DOHH2 (cell line): ENCODE measurements around the gene LRRC1.

ENCODE experiments used
- H3F3A ChIP-seq: fragments of 200-600 bp; sonication (generic), shearing (Covaris generic); 2 replicates; pipeline ENCODE4 v1.6.0; 2016; ENCODE audit warnings: antibody characterized with exemption, mild to moderate bottlenecking; ENCODE audit not compliant: control insufficient read depth, insufficient read depth
- H3K27ac ChIP-seq: fragments of 200-600 bp; sonication (generic); 2 replicates; pipeline ENCODE4 v1.5.1; 2014; ENCODE audit warnings: low read depth, mild to moderate bottlenecking, low read length, moderate library complexity
- H3K27me3 ChIP-seq: fragments of 200-600 bp; sonication (generic); 2 replicates; pipeline ENCODE4 v1.6.1; 2014; ENCODE audit warnings: mild to moderate bottlenecking, low read length, mixed read lengths; ENCODE audit not compliant: control insufficient read depth
- H3K36me3 ChIP-seq: fragments of 200-600 bp; sonication (generic); 2 replicates; pipeline ENCODE4 v1.6.1; 2014; ENCODE audit warnings: mild to moderate bottlenecking, low read length, moderate library complexity, mixed read lengths; ENCODE audit not compliant: control insufficient read depth
- H3K4me1 ChIP-seq: fragments of 200-600 bp; sonication (generic); 2 replicates; pipeline ENCODE4 v1.6.1; 2014; ENCODE audit warnings: mild to moderate bottlenecking, low read length, mixed read lengths; ENCODE audit not compliant: control insufficient read depth
- H3K4me2 ChIP-seq: fragments of 200-600 bp; sonication (generic); 2 replicates; pipeline ENCODE4 v1.6.0; 2014; ENCODE audit warnings: mild to moderate bottlenecking, low read length, moderate library complexity
- H3K4me3 ChIP-seq: fragments of 200-600 bp; sonication (generic); 2 replicates; pipeline ENCODE4 v1.5.1; 2014; ENCODE audit warnings: mild to moderate bottlenecking, low read length, mixed read lengths
- H3K79me2 ChIP-seq: fragments of 200-600 bp; sonication (generic); 2 replicates; pipeline ENCODE4 v1.6.1; 2014; ENCODE audit warnings: mild to moderate bottlenecking, low read length, mixed read lengths; ENCODE audit not compliant: control insufficient read depth
- H3K9me2 ChIP-seq: fragments of 200-600 bp; sonication (generic); replicated peaks from 2 replicates; pipeline ENCODE4 v1.6.1; 2014; ENCODE audit warnings: mild to moderate bottlenecking, low read length, mixed read lengths; ENCODE audit not compliant: control insufficient read depth
- H3K9me3 ChIP-seq: fragments of 200-600 bp; sonication (generic); 2 replicates; pipeline ENCODE4 v1.6.1; 2014; ENCODE audit warnings: antibody characterized with exemption, low read length, mixed read lengths; ENCODE audit not compliant: control insufficient read depth, insufficient read depth
- H4K20me1 ChIP-seq: fragments of 200-600 bp; sonication (generic); 2 replicates; pipeline ENCODE4 v1.6.0; 2014; ENCODE audit warnings: low read depth, mild to moderate bottlenecking, antibody characterized with exemption, low read length, moderate library complexity; ENCODE audit not compliant: control insufficient read depth, insufficient read depth
- EZH2phosphoT487 ChIP-seq: fragments of 200-600 bp; sonication (generic); IDR thresholded peaks from 2 replicates; pipeline ENCODE4 v1.6.1; 2017; ENCODE audit warnings: borderline replicate concordance, mild to moderate bottlenecking, antibody characterized with exemption, low read length, moderate library complexity, mixed read lengths
- TF ChIP-seq, protein P1 (sequence below): fragments of 200-600 bp; sonication (generic); IDR thresholded peaks from one replicate; pipeline ENCODE4 v1.5.1; 2014; ENCODE audit warnings: antibody characterized with exemption, mild to moderate bottlenecking, low read depth, low read length; ENCODE audit not compliant: poor library complexity, severe bottlenecking

LRRC1 gene

DNA sequence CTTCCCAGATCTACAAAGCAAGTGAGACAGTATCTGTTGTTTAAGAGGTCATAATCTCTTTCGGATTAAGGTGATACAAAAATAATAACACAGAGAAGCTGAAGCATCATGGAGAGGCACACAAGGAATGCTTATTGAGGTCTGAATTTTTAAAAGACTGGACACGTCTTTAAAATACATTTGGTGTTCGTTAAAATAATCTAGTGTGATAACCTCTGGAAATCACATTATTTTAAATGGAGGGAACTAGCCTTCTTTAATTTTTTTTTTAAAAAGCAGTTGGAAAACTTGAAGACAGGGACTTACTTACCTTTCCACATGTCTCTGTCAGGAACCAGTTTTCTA lies 1.9 kb upstream of the LRRC1 start:
- Histone ChIP-seq H4K20me1 (no peaks in the 10 kb centered on the region), H3K27me3 (peaks cover 16% of the 10 kb centered on the region), H3F3A (no peaks in the 10 kb centered on the region), H3K4me3 (peak overlapping the region; percentile 79), H3K4me1 (peaks cover 21% of the 10 kb centered on the region), H3K36me3 (no peaks in the 10 kb centered on the region), H3K9me3 (0 out of 2 replicates have a peak, but pooled peaks cover 5% of the 10 kb centered on the region), H3K9me2 (no peaks in the 10 kb centered on the region), H3K79me2 (peaks cover 15% of the 10 kb centered on the region), H3K27ac (no peak overlapping the region), H3K4me2 (peak overlapping the region; percentile 89)
- no peak for TF ChIP-seq EZH2phosphoT487
- TF ChIP-seq, protein P1, sequence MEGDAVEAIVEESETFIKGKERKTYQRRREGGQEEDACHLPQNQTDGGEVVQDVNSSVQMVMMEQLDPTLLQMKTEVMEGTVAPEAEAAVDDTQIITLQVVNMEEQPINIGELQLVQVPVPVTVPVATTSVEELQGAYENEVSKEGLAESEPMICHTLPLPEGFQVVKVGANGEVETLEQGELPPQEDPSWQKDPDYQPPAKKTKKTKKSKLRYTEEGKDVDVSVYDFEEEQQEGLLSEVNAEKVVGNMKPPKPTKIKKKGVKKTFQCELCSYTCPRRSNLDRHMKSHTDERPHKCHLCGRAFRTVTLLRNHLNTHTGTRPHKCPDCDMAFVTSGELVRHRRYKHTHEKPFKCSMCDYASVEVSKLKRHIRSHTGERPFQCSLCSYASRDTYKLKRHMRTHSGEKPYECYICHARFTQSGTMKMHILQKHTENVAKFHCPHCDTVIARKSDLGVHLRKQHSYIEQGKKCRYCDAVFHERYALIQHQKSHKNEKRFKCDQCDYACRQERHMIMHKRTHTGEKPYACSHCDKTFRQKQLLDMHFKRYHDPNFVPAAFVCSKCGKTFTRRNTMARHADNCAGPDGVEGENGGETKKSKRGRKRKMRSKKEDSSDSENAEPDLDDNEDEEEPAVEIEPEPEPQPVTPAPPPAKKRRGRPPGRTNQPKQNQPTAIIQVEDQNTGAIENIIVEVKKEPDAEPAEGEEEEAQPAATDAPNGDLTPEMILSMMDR: no peak

DNA sequence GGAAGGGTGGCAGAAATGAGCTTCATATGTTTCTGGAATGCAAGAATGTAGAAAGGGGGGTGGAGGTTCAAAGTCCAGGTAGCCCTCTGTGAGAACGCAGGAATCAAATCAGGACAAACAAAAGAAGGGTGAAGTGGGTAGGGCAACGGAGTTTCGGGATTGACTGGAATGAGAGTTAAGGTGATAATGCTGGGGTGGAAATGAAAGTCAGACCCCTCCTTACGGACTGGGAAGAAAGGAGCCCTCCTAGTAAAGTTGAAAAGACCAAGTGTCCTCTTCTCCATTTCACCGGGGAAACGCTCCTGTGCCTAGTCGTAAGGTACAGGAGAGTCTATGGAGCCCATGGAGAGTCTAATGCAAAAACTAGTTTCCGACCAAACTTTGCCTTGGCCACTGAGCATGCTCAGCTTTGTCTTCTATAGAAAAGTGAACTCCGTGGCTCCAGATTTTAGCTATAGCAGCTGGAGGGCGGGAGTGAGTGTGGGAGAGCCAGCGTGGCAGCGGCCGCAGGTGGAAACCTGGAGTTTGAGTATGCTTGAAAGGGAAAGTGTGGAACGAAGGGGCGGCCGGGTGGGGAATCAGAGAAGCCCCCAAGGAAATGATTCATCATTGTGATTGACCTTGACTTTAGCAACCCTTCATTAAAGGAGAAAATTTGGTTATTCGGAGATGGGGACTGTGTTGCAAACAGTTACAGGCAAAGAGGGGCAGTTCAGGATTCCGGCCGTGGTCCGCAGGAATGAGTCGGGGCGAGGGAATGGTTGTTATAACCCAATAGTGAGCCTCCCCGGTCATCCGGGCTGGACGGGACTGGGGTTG lies 1.3 kb upstream of the LRRC1 start:
- Histone ChIP-seq H3K27ac (peak overlapping the region; percentile 60), H3K9me2 (no peaks in the 10 kb centered on the region), H4K20me1 (no peaks in the 10 kb centered on the region), H3K27me3 (peaks cover 16% of the 10 kb centered on the region), H3K4me3 (peak overlapping the region; percentile 79), H3K4me2 (peak overlapping the region; percentile 89), H3K9me3 (0 out of 2 replicates have a peak, but pooled peaks cover 5% of the 10 kb centered on the region), H3K36me3 (no peaks in the 10 kb centered on the region), H3K4me1 (peaks cover 21% of the 10 kb centered on the region), H3K79me2 (peaks cover 15% of the 10 kb centered on the region), H3F3A (no peaks in the 10 kb centered on the region)
- TF ChIP-seq EZH2phosphoT487: no peak
- TF ChIP-seq, protein P1: no peak

DNA sequence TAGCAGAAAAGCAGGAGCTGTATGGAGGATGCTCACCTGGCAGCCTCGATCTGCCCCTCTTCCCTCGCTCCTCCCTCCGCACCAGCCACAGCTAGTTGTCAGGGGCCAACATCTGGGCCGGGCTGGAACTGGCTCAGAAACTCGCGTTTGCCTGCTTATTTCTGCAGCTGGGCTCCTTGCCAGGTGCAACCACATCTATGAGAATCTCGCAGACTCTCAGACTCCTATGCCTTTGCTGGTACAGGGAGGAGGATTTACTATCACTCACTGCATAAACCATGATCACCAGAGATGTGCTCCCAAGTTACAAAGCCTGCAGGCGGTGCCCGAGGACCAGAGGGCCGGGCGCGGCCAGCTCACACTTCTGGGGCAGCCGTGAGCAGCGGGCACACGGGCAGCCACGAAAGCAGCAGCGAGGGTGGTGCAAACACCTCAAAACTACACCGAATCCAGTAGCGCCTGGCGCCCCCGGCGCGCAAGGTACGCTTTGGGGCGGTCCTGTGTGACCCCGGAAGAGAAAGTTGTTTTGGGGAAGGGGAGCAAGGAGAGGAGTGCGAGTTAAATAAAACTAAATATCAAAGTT lies 577 bp upstream of the LRRC1 start:
- Histone ChIP-seq H3K4me3 (peak overlapping the region; percentile 79), H3F3A (no peaks in the 10 kb centered on the region), H3K27ac (peak overlapping the region; percentile 60), H3K4me2 (peak overlapping the region; percentile 89), H3K36me3 (no peaks in the 10 kb centered on the region), H3K9me3 (0 out of 2 replicates have a peak, but pooled peaks cover 3% of the 10 kb centered on the region), H3K9me2 (no peaks in the 10 kb centered on the region), H3K4me1 (peaks cover 21% of the 10 kb centered on the region), H3K79me2 (peaks cover 18% of the 10 kb centered on the region), H3K27me3 (peaks cover 16% of the 10 kb centered on the region), H4K20me1 (no peaks in the 10 kb centered on the region)
- TF ChIP-seq, protein P1: peak; percentile 36
- TF ChIP-seq EZH2phosphoT487: no peak
